ENCODE data around the gene RNF220.

DNA sequence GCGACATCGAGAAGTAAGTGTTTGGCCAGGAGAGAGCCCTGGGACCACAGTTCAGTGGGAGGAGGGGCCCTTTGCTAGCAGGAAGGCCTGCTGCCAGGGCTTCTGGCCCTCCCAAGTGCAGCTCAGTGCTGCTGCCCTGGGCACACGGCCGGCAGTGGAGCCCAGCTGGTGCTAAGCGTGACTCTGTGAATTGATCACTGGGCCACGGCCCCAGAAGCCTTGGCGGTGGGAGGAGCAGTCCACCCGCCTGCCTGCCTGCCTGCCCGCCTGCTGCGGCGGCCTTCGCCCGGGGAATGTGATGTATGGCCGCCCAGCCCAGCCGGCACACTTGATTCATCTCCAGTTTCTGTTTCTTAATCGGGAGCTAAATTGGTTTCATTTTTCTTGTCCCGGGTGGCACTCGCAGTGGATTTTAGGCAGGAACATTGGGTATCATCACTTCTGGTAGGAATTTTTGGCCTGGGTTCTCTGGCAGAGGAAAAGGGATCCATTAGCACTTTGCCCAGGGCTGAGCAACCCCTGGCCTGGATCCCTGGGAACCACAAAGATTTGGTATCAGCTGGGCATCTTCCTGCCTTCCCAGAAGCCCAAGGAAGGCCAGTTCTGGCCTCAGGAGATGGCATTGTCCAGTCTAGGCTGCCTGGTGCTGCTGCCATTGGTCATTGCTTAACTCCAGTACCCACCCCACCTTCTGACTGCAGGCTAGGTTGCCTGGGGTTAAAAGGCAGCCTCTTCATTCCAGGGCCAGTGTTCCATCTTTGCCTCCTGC is 240.6 kb downstream of the RNF220 start:
- TF ChIP-seq EZH2 (IDR thresholded peaks at IDR 0.05; ENCODE audit: insufficient read depth, poor library complexity, severe bottlenecking) (no peak), EZH2phosphoT487 (IDR thresholded peaks at IDR 0.05; ENCODE audit: insufficient read depth, low read depth) (no peak)
